GM19193 (cell line): ENCODE data around the gene BTBD9.

ENCODE experiments used
- POLR2A ChIP-seq: IDR thresholded peaks from 4 replicates; pipeline ENCODE4 v1.6.1; 2011; ENCODE audit not compliant: insufficient read depth, insufficient read length; ENCODE audit errors: extremely low read depth

The BTBD9 gene

DNA sequence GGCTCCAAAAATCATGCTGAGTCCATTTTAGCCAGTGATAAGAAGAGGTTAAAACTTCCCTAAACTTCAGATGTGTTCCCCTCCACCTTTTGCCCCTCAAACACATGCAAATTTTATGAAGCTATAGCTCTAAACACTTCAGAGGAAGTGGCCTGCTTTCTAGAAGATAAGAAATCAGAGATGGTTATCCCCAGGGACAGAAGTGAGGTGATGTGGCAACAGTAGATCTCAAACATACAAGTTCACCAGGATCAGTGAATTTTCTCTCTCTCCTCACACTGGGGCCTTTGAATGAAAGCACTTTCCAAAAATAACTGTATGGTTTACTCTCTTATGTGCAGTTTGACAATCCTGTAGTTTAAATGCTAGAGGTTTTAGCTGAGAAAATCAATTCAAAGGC is 332.0 kb downstream of the BTBD9 start:
- no peak for TF ChIP-seq POLR2A

DNA sequence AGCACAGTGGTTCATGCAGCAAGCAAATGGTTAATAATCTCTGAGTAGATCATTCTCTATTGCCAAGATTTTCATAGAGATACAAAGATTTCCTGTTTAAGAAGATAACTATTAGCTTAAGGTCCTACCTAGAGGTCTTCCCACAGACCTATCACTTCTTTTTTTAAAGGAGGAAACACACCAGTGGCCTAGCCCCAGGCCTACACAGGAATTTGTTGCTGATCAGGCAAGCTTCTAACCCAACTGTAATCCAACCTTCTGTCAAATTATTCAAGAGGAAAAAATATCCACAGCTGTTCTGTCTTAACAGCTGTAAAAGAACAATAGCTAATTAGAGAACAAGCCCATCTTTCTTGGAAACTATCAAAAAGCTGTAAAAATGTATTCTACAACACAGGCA is 332.8 kb downstream of the BTBD9 start:
- TF ChIP-seq POLR2A = no peak

DNA sequence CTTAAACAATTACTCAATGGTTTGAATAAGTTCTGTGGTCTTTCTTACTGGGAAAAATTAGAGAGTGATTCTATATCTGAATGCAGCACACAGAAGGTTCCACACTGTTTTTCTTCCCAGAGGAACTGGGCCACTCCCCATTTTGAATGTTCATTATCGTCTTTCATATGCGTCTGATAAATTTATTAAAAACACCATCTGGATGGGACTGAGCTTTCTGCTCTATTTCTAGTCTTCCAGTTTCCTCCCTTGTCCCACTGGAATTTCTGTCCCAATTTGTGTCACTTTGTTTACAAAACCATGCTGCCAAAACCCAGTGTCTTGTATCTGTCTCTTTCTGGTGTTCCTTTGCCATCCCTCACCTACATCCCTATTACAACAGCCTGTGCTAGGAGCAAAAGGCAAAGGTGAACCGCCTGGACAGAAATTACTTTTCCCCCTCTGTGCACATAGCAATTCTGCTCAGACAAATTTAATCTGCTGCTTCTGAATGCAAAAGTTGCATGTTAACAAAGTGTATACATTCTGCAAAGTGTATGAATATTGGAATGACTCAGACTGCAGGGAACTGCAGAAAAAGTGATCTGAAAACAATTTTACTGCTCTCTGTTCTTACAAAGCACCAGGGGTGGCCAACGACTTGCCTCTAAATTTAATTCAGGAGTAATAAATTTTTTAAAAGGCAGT is 333.6 kb downstream of the BTBD9 start:
- no peak for TF ChIP-seq POLR2A

DNA sequence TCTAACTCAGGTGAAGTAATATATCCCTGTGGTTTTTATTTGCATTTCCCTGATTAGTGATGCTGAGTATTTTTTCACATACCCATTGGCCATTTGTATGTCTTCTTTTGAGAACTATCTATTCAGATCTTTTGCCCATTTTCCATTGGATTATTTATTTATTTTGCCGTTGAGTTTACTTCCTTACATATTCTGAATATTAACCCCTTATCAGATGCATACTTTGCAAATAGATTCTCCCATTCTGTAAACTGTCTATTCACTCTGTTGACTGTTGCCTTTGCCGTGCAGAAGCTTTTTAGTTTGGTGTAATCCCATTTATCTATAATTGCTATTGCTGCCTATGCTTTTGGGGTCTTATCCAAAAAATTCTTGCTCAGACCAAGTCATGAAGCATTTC is 336.9 kb downstream of the BTBD9 start:
- no peak for TF ChIP-seq POLR2A

DNA sequence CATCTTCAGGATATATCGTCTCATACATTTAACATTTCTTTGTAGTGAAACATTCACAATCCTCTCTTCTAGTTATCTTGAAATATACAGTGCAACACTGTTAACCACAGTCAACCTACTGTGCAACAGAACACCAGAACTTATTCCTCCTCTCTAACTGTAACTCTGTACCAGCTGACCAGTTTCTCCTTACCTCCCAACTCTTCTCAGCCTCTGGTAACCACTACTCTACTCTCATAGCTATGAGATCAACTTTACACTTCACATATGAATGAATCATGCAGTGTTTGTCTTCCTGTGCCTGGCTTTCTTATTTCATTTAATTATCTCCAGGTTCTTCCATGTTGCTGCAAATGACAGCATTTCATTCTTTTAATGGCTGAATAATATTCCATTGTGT is 337.6 kb downstream of the BTBD9 start:
- TF ChIP-seq POLR2A = no peak

DNA sequence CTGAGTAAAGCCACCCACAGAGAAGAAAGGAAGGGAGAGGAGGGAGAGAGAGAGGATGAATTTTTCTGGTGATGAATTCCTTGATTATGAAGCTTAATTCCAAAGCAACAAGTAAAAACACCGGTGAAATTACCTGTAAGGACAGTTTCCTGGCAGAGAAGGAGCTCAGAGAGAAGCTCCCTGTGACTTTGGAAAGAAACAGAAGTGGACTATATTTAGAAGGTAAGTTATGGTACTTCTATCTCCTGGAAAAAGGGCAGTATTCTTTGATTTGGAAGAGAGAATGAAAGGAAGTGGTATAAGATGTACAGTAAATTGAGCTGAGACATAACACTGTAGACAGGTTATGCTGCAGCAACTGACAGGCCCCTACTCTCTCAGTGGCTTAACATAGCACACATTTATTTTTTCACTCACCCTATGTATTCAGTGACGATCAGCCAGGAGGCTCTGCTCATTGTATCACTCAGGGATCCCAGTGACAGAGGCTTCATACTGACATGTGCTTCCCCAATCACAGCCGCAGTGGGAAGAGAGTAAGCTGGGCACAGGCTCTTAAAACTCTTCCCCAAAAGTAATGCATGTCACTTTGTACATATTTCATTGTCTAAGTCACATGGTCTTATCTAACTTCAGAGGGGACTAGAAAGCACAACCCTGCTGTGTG is 349.5 kb downstream of the BTBD9 start:
- TF ChIP-seq POLR2A = no peak

DNA sequence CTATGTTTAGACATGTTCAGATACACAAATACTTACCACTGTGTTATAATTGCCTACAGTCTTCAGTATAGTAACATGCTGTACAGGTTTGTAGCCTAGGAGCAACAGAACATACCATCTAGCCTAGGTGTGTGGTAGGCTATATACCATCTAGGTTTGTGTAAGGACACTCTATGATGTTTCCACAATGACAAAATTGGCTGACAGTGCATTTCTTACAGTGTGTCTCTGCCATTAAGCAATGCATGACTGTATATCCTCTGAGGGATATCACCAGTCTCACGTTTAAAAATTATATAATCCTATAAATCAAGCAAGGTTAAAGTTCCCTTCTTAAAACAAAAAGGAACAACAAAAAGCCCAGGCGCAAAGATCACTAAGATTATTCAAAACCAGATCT is 352.2 kb downstream of the BTBD9 start:
- TF ChIP-seq POLR2A = no peak

DNA sequence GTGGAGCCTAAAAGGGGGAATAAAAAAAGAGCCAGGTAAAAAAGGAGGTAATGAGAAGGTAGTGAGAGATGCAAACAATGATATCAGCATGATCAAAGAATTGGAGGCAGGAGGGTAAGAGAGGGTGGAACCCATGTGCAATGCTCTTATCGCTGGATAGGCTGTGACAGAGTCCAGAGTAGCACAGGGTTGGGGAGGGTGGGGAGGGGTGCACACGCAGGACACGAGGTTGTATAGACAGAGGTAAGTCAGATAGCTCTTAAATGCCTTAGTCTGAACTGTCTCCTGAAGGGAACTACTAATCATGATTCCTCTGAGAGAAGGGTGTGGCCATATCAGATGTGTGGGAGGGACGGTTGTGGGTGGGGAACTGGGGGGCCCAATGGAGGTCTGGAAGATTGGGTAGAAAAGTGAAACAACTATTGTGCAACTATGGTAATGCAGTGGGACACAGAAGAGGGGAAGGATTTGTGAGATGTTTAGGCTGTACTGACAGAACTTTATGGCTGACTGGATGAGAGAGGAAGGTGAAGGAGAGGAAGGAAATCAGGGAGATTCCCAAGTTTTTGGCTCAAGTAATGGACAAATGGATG is 354.8 kb downstream of the BTBD9 start:
- no peak for TF ChIP-seq POLR2A

DNA sequence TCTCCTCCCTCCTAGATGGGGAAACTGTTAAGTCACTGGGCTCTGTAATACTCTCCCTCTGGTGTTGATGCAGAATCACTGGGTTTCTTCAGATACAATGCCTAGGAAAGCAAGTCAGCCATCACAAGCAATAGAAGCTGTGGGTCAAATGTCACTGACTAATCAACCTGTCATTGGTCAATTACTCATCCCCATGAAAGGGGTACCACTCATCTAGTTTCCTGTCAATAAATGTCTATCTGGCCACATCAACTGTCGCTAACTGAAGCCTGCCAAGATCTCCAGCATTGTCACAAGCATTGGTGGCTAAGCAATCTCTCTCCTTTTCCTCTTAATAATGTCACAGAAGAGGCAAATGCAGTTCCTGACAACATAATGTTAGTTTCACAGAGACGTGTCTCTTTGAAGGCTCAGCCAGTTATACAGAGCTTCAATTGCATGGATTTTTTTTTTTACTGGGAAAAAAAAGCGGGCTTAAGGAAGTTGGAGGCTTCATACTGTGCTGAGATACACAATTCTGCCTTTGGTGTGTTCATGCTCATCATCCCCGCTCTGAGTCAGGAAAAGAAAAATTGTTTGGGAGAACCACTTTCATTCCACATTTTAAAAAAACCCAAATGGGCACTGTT is 355.9 kb downstream of the BTBD9 start:
- TF ChIP-seq POLR2A = no peak

DNA sequence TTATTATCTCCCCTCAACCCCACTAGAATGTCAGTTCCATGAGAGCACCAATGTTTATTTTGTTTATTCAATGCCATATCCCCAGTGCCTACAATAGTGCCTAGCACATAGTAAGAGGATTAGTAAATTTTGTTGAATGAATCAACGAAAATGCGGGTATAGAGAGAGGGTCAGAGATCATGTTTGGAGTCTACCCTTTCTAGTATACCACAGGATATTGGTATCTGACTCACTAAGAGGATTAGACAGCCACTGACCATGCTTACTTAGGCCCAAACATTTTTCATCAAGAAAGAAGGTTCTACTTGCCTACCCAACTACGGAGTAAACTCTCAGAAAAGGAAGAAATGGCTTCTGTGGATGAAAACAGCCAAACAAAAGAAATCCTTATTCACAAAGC is 356.8 kb downstream of the BTBD9 start:
- no peak for TF ChIP-seq POLR2A

DNA sequence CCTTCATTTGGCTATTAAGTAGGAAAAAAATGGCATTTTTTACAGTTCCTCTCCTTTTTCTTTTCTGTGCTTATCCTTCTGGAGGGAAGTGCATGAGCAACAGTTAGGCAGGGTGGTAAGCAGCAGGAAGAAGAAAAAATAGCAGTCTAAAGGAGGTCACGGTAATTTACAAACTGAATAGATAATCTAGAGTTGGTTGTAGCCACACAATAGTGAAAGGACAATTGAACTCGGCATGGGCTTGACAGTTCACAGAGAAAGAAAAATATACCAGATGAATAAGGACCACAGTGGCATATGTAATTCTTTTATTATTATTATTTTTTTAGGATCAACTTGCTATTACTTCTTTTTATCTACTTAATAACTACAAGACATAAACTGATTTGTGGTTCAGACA is 358.6 kb downstream of the BTBD9 start:
- TF ChIP-seq POLR2A = no peak

DNA sequence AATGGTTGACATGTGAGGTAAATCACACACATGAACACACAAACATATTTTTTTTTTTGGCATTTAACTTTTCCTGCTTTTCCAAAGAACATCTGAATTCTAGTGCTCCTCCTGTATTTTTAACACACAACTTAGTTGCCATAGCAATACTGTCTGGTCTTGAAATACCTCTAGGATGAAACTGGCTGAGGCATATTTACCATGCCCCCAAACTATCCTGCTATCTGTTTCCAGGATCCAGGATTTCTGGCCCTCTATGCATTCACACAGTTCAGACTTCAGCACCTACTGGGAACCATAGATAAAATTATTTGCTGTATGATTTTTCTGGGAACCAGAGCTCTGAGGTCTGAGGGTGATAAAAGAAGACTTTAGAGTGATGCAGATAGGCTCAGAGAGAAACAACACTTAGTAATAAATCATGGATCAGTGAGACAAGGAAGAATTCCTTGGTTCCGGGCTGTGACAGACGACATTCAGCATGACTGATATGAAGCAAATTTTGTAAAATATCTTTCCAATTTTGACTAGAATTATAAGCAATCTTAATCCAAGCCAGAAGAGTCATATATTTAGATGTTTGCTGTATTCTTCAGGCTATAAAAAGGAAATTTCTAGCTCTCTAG is 359.7 kb downstream of the BTBD9 start:
- no peak for TF ChIP-seq POLR2A

DNA sequence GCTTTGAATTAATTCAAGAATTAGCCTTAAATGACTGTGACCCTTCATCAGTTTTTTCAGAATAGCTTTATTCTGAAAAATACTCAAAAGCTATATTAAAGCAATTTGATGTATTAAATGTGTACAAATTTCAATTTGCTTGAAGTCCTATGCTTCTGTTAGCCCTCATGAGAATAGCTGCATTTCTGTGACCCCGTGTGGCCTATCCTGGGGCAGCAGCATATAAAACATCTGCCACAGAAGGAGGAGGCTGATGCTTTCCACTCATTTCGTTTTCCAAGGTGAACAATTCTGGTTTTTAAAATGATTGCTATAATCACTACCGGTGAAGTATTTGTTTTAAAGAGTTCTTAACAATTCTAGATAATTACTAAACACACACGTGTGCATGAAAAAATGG is 360.3 kb downstream of the BTBD9 start:
- no peak for TF ChIP-seq POLR2A

DNA sequence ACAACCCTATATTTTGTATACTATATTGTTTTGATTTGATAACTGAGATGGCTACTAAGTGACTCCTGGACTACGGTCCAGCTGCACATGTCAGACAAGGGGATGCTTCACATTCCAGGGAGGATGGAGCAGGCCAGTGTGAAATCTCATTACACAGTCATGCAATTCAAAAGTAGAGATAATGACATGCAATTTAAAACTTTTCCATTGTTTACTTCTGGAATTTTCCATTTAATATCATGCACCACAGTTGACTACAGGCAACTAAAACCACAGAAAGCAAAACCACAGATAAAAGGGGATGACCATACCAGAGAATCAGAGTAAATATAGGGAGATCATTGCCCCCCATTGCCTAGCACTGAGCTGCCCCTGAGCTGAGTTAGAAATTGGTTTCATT is 366.4 kb downstream of the BTBD9 start:
- no peak for TF ChIP-seq POLR2A

DNA sequence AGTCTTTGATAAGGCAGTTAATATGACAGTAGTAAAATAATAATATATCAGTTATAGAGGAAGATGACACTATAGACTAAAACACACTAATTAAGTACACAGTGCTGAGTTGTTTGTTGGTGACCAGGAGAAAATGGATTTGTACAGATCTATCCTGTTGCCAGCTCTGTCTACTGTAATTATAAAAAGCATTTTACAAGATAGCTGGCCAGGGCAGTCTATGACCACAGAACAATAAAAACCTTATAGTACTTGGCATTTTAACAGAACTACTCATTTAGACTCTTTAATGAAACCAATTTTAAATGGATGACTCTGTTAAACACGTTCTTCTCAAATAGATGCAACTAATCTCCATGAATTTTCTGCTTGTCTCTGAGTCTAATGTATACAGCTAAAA is 367.5 kb downstream of the BTBD9 start:
- no peak for TF ChIP-seq POLR2A
